PFSK-1 (cell line): ENCODE results near the gene GPATCH2L.

Experiments used
- FOXP2 ChIP-seq: optimal IDR thresholded peaks from 2 replicates; pipeline ENCODE3; 2011; ENCODE audit warnings: borderline replicate concordance, control low read depth, inconsistent platforms; ENCODE audit not compliant: insufficient read depth; ENCODE audit errors: extremely low read length, extremely low read depth
- POLR2AphosphoS5 ChIP-seq: IDR thresholded peaks from 2 replicates; pipeline ENCODE4 v1.6.1; 2012; ENCODE audit warnings: low read depth, mild to moderate bottlenecking, control low read depth, low read length, moderate library complexity
- REST ChIP-seq, 2 experiments: IDR thresholded peaks; 2 replicates each; pipeline versions ENCODE4 v1.6.1 to v1.8.0; 2011 to 2012; ENCODE audit warnings: low read depth in 2 of 2, low read length in 2 of 2, control low read depth in 1 of 2, inconsistent platforms in 1 of 2, mild to moderate bottlenecking in 1 of 2, moderate library complexity in 1 of 2; ENCODE audit not compliant: insufficient read depth in 1 of 2
- SIN3A ChIP-seq: IDR thresholded peaks from 2 replicates; pipeline ENCODE4 v1.6.1; 2012; ENCODE audit warnings: mild to moderate bottlenecking, low read length, moderate library complexity, borderline replicate concordance; ENCODE audit not compliant: insufficient read depth
- TAF1 ChIP-seq: IDR thresholded peaks from 2 replicates; pipeline ENCODE4 v1.6.1; 2012; ENCODE audit warnings: low read length, control low read depth, borderline replicate concordance; ENCODE audit not compliant: insufficient read depth

The GPATCH2L gene

GRCh38 chr14:76138119-76138757 lies 13.5 kb upstream of the GPATCH2L start:
- no peak for TF ChIP-seq SIN3A
- no peak for TF ChIP-seq POLR2AphosphoS5
- TF ChIP-seq TAF1 = no peak
- no peak for TF ChIP-seq FOXP2
- no peak for TF ChIP-seq REST (IDR thresholded peaks at IDR 0.05; ENCODE audit: insufficient read depth in 1 of 2, low read depth in 2 of 2, low read length in 2 of 2)

DNA sequence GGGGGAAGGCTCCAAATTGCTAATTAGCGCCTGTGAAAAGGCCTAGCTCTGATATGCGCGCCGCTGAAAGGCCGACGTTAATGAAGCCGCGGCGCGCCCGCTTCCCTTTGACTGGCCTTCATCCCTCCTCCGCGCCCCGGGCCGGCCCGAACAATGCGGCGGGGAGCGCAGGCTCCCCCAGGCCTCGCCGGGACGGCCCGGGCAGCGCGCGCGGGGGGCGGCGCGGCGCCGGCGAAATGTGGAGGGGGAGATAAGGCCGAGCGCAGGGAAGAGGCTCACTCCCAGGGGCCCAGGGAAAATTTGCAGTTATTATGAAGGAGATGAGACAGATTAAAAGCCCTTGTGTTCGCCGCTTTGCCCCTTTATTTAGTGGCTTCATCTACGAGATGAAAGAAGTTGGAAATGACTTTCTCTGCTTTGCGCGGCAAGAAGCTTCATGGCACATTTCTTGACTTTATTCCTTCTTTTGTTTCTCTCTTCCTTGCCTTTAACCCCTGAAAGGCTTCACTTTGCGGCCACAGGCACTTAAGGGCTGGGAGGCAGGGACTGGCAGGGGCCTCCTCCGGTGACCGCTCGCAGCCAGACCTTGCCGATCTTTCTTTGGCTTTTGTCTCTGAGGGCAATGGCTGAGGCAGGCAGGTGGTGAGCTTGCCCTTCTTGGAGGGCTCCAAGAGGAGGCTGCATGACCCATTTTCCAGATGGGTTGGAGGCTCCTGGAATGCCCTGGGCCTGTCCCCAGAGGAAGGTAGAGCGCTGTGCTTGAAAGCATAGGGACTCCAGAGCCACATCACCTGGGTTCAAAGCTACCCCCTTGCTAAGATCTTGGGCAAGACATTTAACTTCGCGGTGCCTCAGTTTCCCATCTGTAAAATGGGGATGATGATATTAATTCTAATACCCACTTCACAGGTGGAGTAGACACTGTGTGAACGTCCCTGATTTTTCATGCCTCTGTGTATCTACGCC lies 12.7 kb upstream of the GPATCH2L start:
- TF ChIP-seq FOXP2 (no peak), POLR2AphosphoS5 (no peak), TAF1 (no peak), REST (IDR thresholded peaks at IDR 0.05; ENCODE audit: insufficient read depth in 1 of 2, low read depth in 2 of 2, low read length in 2 of 2) (no peak), SIN3A (no peak)

DNA sequence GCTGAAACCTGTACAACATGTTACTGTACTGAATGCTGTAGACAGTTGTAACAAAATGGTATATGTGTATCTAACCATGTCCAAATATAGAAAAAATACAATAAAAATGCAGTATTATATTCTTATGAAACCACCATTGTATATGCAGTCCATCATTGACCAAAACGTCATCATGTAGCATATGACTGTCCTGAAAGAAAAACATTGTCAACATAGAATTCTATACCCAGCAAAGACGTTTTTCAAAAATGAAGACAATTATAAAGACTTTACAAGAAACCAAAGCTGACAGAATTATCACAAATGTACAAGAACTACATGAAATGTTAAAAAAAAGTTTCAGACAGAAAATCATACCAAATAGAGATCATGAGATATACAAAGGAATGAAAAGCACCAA lies 8.1 kb upstream of the GPATCH2L start:
- TF ChIP-seq TAF1 (no peak), REST (IDR thresholded peaks at IDR 0.05; ENCODE audit: insufficient read depth in 1 of 2, low read depth in 2 of 2, low read length in 2 of 2) (no peak)

DNA sequence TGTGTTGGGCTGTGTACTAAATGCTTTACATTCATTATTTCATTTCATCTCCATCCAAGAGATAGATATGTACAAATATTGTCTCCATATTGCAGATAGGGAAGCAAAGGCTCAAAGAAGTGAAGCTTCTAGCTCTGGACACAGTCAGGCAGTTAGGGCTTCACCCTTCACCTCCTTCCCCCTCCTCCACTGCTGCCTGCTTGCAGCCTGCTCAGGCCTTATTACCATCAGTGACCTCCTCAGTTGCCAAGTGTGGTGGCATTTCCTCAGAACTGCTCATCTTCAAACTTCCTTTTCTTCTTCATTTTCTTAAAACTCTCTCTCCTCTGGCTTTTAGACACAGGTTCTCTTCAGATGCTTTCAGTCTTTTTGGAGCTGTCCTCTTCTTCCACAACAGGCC lies 4.7 kb upstream of the GPATCH2L start:
- TF ChIP-seq REST (IDR thresholded peaks at IDR 0.05; ENCODE audit: insufficient read depth in 1 of 2, low read depth in 2 of 2, low read length in 2 of 2) (no peak), POLR2AphosphoS5 (no peak), SIN3A (no peak), FOXP2 (no peak)
